CD4-positive, alpha-beta T cell treated with Interleukin-15 for 1 hour (primary cell): Measurements from ENCODE around the gene RBM24.
"Not testable (repeated sequence)": the region's sequence is repeated elsewhere in the genome, so short reads cannot be mapped to it uniquely, and the experiment has no call there.

ENCODE experiments used
- DNase-seq: peaks from one replicate; pipeline ENCODE4 v3.0.0-alpha.2; 2020

RBM24 gene

GRCh38 chr6:17292600-17293133 lies 11.5 kb downstream of the RBM24 start:
- DNase-seq: no peak

- no peak for DNase-seq
These were observed 12.2 kb downstream of the RBM24 start for GRCh38 chr6:17293395-17293794.

DNA sequence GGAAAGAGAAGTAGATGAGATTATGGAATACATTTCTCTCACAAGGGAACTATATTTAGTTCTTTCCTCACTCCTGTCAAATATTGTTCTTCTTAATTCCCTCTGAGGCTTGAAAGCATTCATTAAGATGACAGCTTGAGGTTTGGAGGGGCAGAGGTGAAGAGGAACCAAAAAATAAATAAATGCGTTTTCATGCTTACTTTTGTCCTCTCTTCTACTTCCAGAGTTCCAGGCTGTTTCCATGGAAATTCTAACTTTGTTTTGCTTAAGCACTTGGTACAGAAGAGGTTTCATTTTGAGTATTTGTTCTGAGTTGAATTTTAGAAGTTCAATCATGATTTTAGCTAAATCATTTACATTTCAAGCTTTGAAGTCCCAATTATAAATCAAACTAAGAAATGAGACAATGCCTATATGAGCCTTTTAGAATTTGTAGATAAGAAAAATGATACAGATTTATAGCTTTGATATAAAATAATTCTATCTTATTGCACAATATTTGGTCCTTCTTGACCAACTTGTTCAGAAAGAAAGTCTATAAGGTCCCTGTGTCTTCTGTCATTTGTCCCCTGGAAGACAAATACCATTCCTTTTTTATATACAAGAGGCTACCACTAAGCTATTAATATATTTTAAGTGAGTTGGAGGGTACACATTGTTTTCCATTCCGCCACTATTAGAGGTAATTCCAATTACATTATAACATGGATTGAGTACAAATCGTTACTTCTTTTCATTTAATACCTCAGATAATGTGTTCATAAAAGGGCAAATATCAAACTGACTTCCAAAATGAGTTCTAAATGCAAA lies 16.3 kb downstream of the RBM24 start:
- DNase-seq: no peak

GRCh38 chr6:17298257-17298656 lies 17.1 kb downstream of the RBM24 start:
- DNase-seq: no peak

DNA sequence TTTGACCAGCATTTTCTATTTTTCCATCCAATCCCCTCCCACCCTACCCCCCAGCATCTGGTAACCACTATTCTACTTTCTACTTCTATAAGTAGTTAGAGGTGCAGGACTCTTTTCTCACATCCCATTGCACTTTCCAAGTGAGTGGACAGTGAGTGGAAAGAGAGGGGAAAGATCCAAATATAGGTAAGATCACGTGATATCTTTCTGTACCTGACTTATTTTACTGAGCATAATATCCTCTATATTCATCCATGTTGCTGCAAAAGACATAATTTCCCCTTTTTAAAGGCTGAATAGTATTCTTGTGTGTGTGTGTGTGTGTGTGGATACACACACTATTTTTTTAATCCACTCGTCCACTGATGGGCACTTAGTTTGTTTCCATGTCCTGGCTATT lies 18.1 kb downstream of the RBM24 start:
- no peak for DNase-seq

DNA sequence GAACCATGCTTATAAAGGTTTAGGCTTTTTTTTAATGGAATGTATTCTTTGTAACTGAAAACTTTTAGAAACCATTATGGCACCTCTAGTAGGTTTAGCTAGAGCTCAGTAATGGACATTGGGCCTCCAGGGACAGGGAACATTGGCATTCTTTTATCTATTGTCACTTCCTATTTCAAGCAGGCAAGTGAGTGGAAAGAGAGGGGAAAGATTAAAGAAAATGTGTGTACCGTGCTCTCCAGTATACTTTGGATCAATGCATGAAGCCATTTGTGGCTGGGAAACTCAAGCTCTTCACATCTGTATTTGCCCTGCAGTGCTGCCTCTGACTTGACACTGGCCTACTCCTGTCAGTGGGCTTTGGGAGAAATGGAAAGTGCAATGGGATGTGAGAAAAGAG lies 18.6 kb downstream of the RBM24 start:
- no peak for DNase-seq

DNA sequence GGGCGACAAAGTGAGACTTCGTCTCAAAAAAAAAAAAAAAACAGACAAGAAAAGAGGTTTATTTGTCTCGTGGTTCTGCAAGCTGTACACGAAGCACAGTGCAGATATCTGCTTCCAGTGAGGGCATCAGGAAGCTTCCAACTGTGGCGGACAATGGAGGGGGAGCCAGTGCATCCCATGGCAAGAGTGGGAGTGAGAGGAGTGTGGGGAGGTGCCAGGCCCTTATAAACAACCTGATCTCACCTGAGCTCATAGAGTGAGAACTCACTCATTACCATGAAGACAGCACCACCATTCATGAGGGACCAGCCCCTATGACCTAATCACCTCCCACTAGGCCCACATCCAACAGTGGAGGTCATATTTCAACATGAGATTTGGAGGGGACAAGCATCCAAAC lies 19.5 kb downstream of the RBM24 start:
- no peak for DNase-seq

DNA sequence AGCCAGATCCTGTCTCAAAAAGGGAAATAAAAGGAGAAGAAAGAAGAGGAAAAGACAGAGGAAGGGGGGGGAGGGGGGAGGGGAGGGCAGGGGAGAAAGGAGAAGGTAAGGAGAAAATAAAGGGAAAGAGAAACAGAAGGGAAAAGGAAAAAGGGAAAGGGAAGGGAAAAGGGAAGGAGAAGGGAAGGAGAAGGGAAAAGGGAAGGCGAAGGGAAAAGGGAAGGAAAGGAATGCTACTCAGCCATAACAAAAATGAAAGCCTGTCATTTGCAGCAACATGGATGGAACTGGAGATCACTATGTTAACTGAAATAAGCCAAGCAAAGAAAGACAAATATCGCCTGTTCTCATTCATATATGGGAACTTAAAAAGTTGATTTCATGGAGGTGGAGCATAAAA lies 22.3 kb downstream of the RBM24 start:
- DNase-seq: no peak

GRCh38 chr6:17305219-17306001 lies 24.2 kb downstream of the RBM24 start:
- DNase-seq: no peak

- no peak for DNase-seq
These were observed 30.6 kb downstream of the RBM24 start for GRCh38 chr6:17311595-17312311.

GRCh38 chr6:17313238-17313637 lies 32.1 kb downstream of the RBM24 start:
- not testable (repeated sequence) for DNase-seq

- no peak for DNase-seq
These were observed 32.8 kb downstream of the RBM24 start for GRCh38 chr6:17313971-17314370.

GRCh38 chr6:17315262-17315661 lies 34.1 kb downstream of the RBM24 start:
- no peak for DNase-seq

GRCh38 chr6:17318435-17319165 lies 37.4 kb downstream of the RBM24 start:
- no peak for DNase-seq

- not testable (repeated sequence) for DNase-seq
These were observed 39.1 kb downstream of the RBM24 start for GRCh38 chr6:17320266-17320665.

GRCh38 chr6:17331238-17331637 lies 50.1 kb downstream of the RBM24 start:
- DNase-seq: no peak

DNA sequence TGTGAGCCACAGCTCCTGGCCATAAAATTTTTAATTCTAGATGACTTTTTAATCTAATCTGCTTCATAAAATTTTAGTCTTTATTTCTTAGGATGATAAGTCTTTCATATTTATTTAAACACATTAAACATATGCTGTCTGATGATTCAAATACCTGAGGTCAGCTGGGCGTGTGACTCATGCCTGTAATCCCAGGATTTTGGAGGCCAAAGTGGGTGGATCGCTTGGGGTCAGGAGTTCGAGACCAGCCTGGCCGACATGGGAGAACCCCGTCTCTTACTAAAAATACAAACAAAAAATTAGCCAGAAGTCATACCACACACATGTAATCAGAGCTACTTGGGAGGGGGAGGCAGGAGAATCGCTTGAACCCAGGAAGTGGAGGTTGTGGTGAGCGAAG lies 53.1 kb downstream of the RBM24 start:
- DNase-seq: no peak

GRCh38 chr6:17336425-17336824 lies 55.3 kb downstream of the RBM24 start:
- DNase-seq: no peak

- no peak for DNase-seq
These were observed 58.1 kb downstream of the RBM24 start for GRCh38 chr6:17339308-17339670.

- no peak for DNase-seq
These were observed 60.1 kb downstream of the RBM24 start for GRCh38 chr6:17341117-17341805.

GRCh38 chr6:17341891-17342290 lies 60.7 kb downstream of the RBM24 start:
- DNase-seq: no peak

DNA sequence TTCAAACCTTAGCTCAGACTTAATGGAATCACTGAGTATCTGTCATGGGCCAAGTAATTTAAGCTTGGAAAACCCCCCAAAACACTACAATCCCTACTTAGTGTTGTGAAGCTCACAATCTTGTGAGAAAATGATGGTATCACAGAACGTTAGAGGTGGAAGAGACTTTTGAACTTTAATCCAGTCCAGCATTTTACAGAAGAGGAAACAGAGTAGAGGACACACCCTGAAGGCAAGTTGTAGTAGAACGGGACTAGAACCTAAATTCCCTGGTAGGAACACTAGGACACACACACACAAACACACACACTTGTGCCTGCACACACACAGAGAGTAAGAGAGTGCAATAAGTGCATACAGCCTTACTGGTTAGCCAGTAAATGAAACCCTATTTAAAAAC lies 62.1 kb downstream of the RBM24 start:
- no peak for DNase-seq
